Bronchial epithelial cell (primary cell): Measurements from ENCODE around the gene SLCO3A1. TPM values are rescaled to one million over a fixed set of nuclear protein-coding genes. Genes with fewer than 3 reads are reported as not detected.

Experiments used
- DNase-seq: peaks from one replicate; pipeline ENCODE4 v3.0.0-alpha.2; 2010; ENCODE audit warnings: low read depth
- FAIRE-seq: peaks from 2 replicates; lab custom pipeline; 2011; peaks lifted over from hg19 to GRCh38; lab: Jason Lieb, UNC
- H3K27me3 ChIP-seq: 2 replicates; pipeline ENCODE4 v1.5.1; 2011; ENCODE audit warnings: low read length; ENCODE audit not compliant: control insufficient read depth, insufficient read depth
- H3K36me3 ChIP-seq: 2 replicates; pipeline ENCODE4 v1.5.1; 2011; ENCODE audit warnings: low read length; ENCODE audit not compliant: control insufficient read depth, insufficient read depth
- H3K4me3 ChIP-seq: 2 replicates; pipeline ENCODE4 v1.5.1; 2011; ENCODE audit warnings: mild to moderate bottlenecking, low read depth, low read length, control low read depth
- CTCF ChIP-seq: IDR thresholded peaks from 2 replicates; pipeline ENCODE4 v1.5.1; 2011; ENCODE audit warnings: mild to moderate bottlenecking, moderate library complexity, low read length, control low read depth, inconsistent platforms; ENCODE audit not compliant: insufficient read depth, severe bottlenecking
- total RNA-seq: library from RNA; depleted of rRNA; stranded (reverse); fragments of >200 nt; gene quantifications from 2 replicates; pipeline ENCODE4 v1.2.1, GENCODE V29; 2014

Gene SLCO3A1
- total RNA-seq, 1 donor from 2014 or later, result 4.5 TPM

DNA sequence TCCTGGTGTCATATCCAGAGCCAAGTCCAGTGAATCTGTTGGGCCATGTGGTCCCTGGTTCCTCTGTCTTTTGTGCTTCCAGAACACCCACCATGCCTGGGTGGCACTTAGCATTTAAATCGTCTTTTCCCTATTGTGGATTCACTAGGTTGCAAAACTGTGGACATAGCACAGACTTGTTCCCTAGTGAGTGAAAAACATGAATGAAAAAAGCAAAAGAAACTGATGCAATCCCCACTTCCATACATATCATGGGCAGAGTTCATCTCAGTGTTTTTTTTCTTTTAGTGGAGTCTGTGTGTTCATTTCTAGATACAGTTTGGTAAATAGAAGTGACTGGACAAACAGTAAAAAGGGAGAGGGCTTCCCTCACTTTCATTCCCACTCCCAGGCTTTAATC is 170.5 kb downstream of the SLCO3A1 start:
- no peak overlapping the region for H3K4me3 ChIP-seq
- TF ChIP-seq CTCF, result no peak
- no peaks in the 10 kb centered on the region for H3K36me3 ChIP-seq
- DNase-seq (no peak), FAIRE-seq (no peak)
- no peaks in the 10 kb centered on the region for H3K27me3 ChIP-seq

- Histone ChIP-seq H3K36me3 (no peaks in the 10 kb centered on the region), H3K27me3 (no peaks in the 10 kb centered on the region), H3K4me3 (no peak overlapping the region)
- FAIRE-seq (peak; percentile 89), DNase-seq (no peak)
- no peak for TF ChIP-seq CTCF
Observed at GRCh38 chr15:92025706-92026270, 172.3 kb downstream of the SLCO3A1 start.

DNA sequence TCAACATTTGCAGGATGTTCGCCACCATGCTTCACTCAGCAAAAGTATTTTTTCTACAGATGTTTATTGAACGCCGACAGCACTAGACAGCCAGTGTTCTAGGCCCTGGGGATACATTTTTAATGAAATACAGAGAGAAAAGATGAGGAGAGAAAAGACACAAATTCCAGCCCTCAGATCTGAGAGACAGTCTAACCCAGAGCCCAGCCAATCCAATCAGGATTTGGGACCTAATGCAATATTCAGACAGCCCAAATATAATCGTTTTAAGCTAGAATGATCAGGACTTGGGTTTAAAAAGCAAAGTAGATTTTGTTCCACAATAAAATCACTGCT is 174.8 kb downstream of the SLCO3A1 start:
- H3K4me3 ChIP-seq, result no peak overlapping the region
- no peak for DNase-seq
- FAIRE-seq, result no peak
- no peaks in the 10 kb centered on the region for H3K36me3 ChIP-seq
- no peaks in the 10 kb centered on the region for H3K27me3 ChIP-seq
- no peak for TF ChIP-seq CTCF

- no peak overlapping the region for H3K4me3 ChIP-seq
- TF ChIP-seq CTCF, result no peak
- no peaks in the 10 kb centered on the region for H3K27me3 ChIP-seq
- DNase-seq, result no peak
- no peaks in the 10 kb centered on the region for H3K36me3 ChIP-seq
- no peak for FAIRE-seq
Observed at GRCh38 chr15:92029767-92030166, 176.3 kb downstream of the SLCO3A1 start.

GRCh38 chr15:92033314-92033713 is 179.8 kb downstream of the SLCO3A1 start:
- Histone ChIP-seq H3K27me3 (no peaks in the 10 kb centered on the region), H3K4me3 (no peak overlapping the region), H3K36me3 (no peaks in the 10 kb centered on the region)
- no peak for TF ChIP-seq CTCF
- FAIRE-seq (no peak), DNase-seq (no peak)

DNA sequence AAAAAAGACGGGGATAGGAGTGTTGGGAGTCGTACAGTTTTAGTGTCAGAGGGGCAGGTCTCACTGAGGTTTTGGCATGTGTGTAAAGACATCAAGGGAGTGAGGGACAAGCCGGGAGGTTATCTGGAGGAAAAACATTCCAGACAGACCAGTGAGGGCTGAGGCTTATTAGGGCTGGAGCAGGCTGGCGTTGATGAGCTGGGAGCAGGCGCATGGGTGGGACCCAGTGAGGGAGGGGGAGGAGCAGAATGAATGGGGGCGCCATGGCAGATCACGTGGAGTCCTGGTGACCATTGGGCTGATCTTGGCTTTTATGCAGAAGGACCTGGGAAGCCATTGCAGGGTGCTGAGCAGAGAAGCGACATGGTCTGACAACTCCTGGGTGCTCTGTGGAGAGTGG is 180.2 kb downstream of the SLCO3A1 start:
- no peak for DNase-seq

More for the DNA sequence above, 180.2 kb downstream of the SLCO3A1 start:
- no peak overlapping the region for H3K4me3 ChIP-seq
- no peak for FAIRE-seq
- TF ChIP-seq CTCF, result no peak
- H3K36me3 ChIP-seq, result no peaks in the 10 kb centered on the region
- H3K27me3 ChIP-seq, result no peaks in the 10 kb centered on the region
